Neuron (in vitro differentiated cells): ENCODE data around the gene NPAS1.

Experiments used
- H2AFZ ChIP-seq: one replicate; pipeline ENCODE4 v1.6.1; 2013; ENCODE audit warnings: low read depth, mild to moderate bottlenecking, inconsistent platforms, low read length, moderate library complexity
- H3K27me3 ChIP-seq: one replicate; pipeline ENCODE4 v1.6.1; 2013; ENCODE audit warnings: low read length; ENCODE audit not compliant: insufficient read depth
- H3K36me3 ChIP-seq: one replicate; pipeline ENCODE4 v1.6.1; 2013; ENCODE audit warnings: low read length; ENCODE audit not compliant: insufficient read depth
- H3K4me1 ChIP-seq: one replicate; pipeline ENCODE4 v1.6.1; 2013; ENCODE audit warnings: low read length; ENCODE audit not compliant: insufficient read depth
- H3K4me3 ChIP-seq: 2 replicates; pipeline ENCODE4 v1.5.1; 2013; ENCODE audit warnings: mild to moderate bottlenecking, low read length, moderate library complexity
- H3K9me3 ChIP-seq: one replicate; pipeline ENCODE4 v1.6.1; 2013; ENCODE audit warnings: low read length

The NPAS1 gene

GRCh38 chr19:47094557-47095475 lies 75.2 kb downstream of the NPAS1 start:
- no peaks in the 10 kb centered on the region for H3K9me3 ChIP-seq
- H3K27me3 ChIP-seq: no peaks in the 10 kb centered on the region
- peaks cover 10% of the 10 kb centered on the region for H3K4me1 ChIP-seq
- H2AFZ ChIP-seq: no peak overlapping the region
- peaks cover 52% of the 10 kb centered on the region for H3K36me3 ChIP-seq
- H3K4me3 ChIP-seq: no peak overlapping the region
